DOHH2 (cell line): ENCODE data around the gene RGS19.

Experiments used
- H3F3A ChIP-seq: fragments of 200-600 bp; sonication (generic), shearing (Covaris generic); 2 replicates; pipeline ENCODE4 v1.6.0; 2016; ENCODE audit warnings: antibody characterized with exemption, mild to moderate bottlenecking; ENCODE audit not compliant: control insufficient read depth, insufficient read depth
- H3K27ac ChIP-seq: fragments of 200-600 bp; sonication (generic); 2 replicates; pipeline ENCODE4 v1.5.1; 2014; ENCODE audit warnings: low read depth, mild to moderate bottlenecking, low read length, moderate library complexity
- H3K27me3 ChIP-seq: fragments of 200-600 bp; sonication (generic); 2 replicates; pipeline ENCODE4 v1.6.1; 2014; ENCODE audit warnings: mild to moderate bottlenecking, low read length, mixed read lengths; ENCODE audit not compliant: control insufficient read depth
- H3K36me3 ChIP-seq: fragments of 200-600 bp; sonication (generic); 2 replicates; pipeline ENCODE4 v1.6.1; 2014; ENCODE audit warnings: mild to moderate bottlenecking, low read length, moderate library complexity, mixed read lengths; ENCODE audit not compliant: control insufficient read depth
- H3K4me1 ChIP-seq: fragments of 200-600 bp; sonication (generic); 2 replicates; pipeline ENCODE4 v1.6.1; 2014; ENCODE audit warnings: mild to moderate bottlenecking, low read length, mixed read lengths; ENCODE audit not compliant: control insufficient read depth
- H3K4me2 ChIP-seq: fragments of 200-600 bp; sonication (generic); 2 replicates; pipeline ENCODE4 v1.6.0; 2014; ENCODE audit warnings: mild to moderate bottlenecking, low read length, moderate library complexity
- H3K4me3 ChIP-seq: fragments of 200-600 bp; sonication (generic); 2 replicates; pipeline ENCODE4 v1.5.1; 2014; ENCODE audit warnings: mild to moderate bottlenecking, low read length, mixed read lengths
- H3K79me2 ChIP-seq: fragments of 200-600 bp; sonication (generic); 2 replicates; pipeline ENCODE4 v1.6.1; 2014; ENCODE audit warnings: mild to moderate bottlenecking, low read length, mixed read lengths; ENCODE audit not compliant: control insufficient read depth
- H3K9me2 ChIP-seq: fragments of 200-600 bp; sonication (generic); replicated peaks from 2 replicates; pipeline ENCODE4 v1.6.1; 2014; ENCODE audit warnings: mild to moderate bottlenecking, low read length, mixed read lengths; ENCODE audit not compliant: control insufficient read depth
- H3K9me3 ChIP-seq: fragments of 200-600 bp; sonication (generic); 2 replicates; pipeline ENCODE4 v1.6.1; 2014; ENCODE audit warnings: antibody characterized with exemption, low read length, mixed read lengths; ENCODE audit not compliant: control insufficient read depth, insufficient read depth
- H4K20me1 ChIP-seq: fragments of 200-600 bp; sonication (generic); 2 replicates; pipeline ENCODE4 v1.6.0; 2014; ENCODE audit warnings: low read depth, mild to moderate bottlenecking, antibody characterized with exemption, low read length, moderate library complexity; ENCODE audit not compliant: control insufficient read depth, insufficient read depth
- EZH2phosphoT487 ChIP-seq: fragments of 200-600 bp; sonication (generic); IDR thresholded peaks from 2 replicates; pipeline ENCODE4 v1.6.1; 2017; ENCODE audit warnings: borderline replicate concordance, mild to moderate bottlenecking, antibody characterized with exemption, low read length, moderate library complexity, mixed read lengths
- TF ChIP-seq, protein P1 (sequence below): fragments of 200-600 bp; sonication (generic); IDR thresholded peaks from one replicate; pipeline ENCODE4 v1.5.1; 2014; ENCODE audit warnings: antibody characterized with exemption, mild to moderate bottlenecking, low read depth, low read length; ENCODE audit not compliant: poor library complexity, severe bottlenecking

RGS19 gene

DNA sequence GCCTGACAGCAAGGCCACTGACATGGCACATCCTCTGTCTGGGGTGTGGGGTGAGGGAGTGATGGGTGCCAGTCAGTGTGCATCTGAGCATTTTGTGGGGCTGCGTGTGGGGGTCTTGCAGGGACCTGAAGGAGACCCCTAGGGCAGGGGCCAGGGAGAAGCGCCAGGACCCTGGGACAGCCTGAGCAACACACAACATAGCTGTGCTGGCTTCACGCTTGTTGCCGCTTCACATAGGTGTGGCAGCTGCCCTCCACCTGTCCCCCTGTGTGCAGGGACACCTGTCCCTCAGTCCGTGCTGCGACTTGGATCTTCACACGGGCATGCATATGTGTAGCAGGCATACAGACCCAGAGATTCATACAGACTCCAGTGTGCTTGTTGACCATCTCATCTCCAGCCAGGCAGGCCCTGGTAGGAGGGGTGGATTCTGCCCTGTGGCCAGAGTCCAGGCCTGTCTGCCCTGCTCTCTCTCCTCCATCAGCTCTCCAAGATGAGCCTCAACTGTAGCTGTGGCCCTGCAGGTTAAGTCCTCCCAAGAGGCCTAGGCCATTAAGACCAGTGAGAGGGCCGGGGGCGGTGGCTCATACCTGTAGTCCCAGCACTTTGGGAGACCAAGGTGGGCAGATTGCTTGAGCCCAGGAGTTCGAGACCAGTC is 31.2 kb upstream of the RGS19 start:
- Histone ChIP-seq H3F3A (no peaks in the 10 kb centered on the region), H3K9me3 (no peaks in the 10 kb centered on the region), H3K4me1 (peaks cover 12% of the 10 kb centered on the region), H3K9me2 (no peaks in the 10 kb centered on the region), H4K20me1 (no peaks in the 10 kb centered on the region), H3K4me2 (no peak overlapping the region), H3K27ac (no peak overlapping the region), H3K27me3 (peaks cover 15% of the 10 kb centered on the region; the same call in 1 of the 2 replicates), H3K36me3 (no peaks in the 10 kb centered on the region), H3K4me3 (no peak overlapping the region), H3K79me2 (no peaks in the 10 kb centered on the region)
- TF ChIP-seq, protein P1, sequence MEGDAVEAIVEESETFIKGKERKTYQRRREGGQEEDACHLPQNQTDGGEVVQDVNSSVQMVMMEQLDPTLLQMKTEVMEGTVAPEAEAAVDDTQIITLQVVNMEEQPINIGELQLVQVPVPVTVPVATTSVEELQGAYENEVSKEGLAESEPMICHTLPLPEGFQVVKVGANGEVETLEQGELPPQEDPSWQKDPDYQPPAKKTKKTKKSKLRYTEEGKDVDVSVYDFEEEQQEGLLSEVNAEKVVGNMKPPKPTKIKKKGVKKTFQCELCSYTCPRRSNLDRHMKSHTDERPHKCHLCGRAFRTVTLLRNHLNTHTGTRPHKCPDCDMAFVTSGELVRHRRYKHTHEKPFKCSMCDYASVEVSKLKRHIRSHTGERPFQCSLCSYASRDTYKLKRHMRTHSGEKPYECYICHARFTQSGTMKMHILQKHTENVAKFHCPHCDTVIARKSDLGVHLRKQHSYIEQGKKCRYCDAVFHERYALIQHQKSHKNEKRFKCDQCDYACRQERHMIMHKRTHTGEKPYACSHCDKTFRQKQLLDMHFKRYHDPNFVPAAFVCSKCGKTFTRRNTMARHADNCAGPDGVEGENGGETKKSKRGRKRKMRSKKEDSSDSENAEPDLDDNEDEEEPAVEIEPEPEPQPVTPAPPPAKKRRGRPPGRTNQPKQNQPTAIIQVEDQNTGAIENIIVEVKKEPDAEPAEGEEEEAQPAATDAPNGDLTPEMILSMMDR, result no peak
- no peak for TF ChIP-seq EZH2phosphoT487

DNA sequence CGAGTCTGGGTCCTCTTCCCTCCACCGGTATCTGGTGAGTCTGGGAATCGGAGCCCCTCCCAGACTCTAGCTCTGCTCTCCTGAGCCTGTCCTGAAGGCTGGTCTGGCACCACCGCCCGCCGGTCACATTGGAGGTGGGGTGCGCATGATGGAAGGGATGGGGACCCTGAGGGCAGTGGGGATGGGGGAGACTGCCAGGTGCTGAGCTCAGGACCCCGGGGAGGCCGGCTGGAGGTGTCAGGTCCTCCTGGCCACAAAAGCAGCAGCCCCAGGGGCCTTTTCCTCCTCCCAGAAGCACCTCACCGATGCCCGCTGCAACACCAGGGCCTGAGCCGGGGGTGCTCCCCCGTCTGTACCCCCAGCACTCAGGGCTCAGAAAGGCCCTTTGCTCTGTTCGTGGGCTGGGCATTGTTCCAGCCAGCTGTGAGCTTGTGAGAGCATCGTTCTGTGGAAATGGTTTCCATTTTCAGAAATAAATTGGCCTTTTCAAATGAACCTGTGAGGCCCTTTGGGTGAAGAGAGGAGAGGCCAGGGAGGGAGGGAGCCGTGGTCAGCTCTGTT is 30.6 kb upstream of the RGS19 start:
- TF ChIP-seq EZH2phosphoT487, result no peak
- TF ChIP-seq, protein P1, result no peak
- Histone ChIP-seq H3K9me2 (no peaks in the 10 kb centered on the region), H3K9me3 (no peaks in the 10 kb centered on the region), H3K36me3 (no peaks in the 10 kb centered on the region), H3K79me2 (no peaks in the 10 kb centered on the region), H3K27me3 (peaks cover 15% of the 10 kb centered on the region; the same call in 1 of the 2 replicates), H3K27ac (no peak overlapping the region), H3K4me1 (peaks cover 12% of the 10 kb centered on the region), H3F3A (no peaks in the 10 kb centered on the region), H3K4me2 (no peak overlapping the region), H3K4me3 (no peak overlapping the region), H4K20me1 (no peaks in the 10 kb centered on the region)

DNA sequence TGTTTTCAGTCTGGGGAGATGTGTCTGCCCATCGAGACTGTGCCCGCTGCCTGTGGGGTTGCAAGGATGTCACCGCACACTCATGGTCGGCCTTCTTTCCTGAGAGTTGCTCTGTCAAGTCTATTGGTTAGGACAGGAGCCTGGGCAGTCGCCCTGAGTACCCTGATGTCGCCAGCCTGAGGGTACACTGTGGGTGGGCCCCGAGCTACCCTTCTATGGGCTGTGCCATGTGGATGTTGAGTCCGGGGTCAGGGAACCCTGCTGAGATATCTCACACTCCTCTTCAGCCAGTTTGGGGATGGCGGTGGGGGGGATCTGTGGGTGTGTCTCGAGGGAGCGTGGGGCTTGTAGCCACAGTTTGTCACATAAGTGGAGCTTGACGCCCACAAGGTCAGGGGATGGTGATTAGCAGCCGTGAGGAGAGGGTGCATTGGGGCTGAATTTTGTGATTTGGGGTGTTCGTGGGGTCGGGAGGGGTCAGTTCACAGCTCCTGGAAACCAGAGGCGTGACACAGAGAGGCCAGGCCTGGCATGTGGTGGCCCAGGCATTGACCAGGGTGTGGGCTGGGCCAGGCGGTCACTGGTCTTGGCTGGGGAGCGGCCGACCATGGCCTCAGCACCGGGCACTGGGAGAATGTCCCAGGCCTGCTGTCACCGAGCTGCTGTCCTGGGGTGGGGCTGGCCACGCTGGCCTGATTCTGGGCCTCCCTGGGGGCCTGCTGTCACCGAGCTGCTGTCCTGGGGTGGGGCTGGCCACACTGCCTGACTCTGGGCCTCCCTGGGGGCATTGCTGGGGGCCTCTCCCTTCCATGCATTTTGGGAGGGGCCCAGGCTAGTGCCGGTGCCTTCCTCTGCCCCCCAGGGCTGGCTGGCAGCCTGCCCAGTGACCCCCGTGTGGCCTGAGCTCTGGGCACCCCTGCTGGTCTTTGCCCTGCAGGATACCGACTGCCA is 29.7 kb upstream of the RGS19 start:
- Histone ChIP-seq H3K4me1 (peaks cover 12% of the 10 kb centered on the region), H3K36me3 (no peaks in the 10 kb centered on the region), H3K9me3 (no peaks in the 10 kb centered on the region), H3K9me2 (no peaks in the 10 kb centered on the region), H3K27ac (no peak overlapping the region), H3F3A (no peaks in the 10 kb centered on the region), H3K27me3 (peaks cover 11% of the 10 kb centered on the region; the same call in 1 of the 2 replicates), H4K20me1 (no peaks in the 10 kb centered on the region), H3K4me3 (no peak overlapping the region), H3K4me2 (no peak overlapping the region), H3K79me2 (no peaks in the 10 kb centered on the region)
- TF ChIP-seq, protein P1, result no peak
- no peak for TF ChIP-seq EZH2phosphoT487
